ENCODE data around the gene TLDC2.
"Not testable (repeated sequence)": the region's sequence is repeated elsewhere in the genome, so short reads cannot be mapped to it uniquely, and the experiment has no call there.

Gene TLDC2

GRCh38 chr20:36917240-36917639 is 41.3 kb downstream of the TLDC2 start:
- DNase-seq = no peak

GRCh38 chr20:36917943-36918342 is 42.0 kb downstream of the TLDC2 start:
- DNase-seq = no peak

GRCh38 chr20:36919715-36920333 is 43.9 kb downstream of the TLDC2 start:
- peak in 1 of 2 experiments; percentile 8 for DNase-seq

GRCh38 chr20:36920334-36920730 is 44.4 kb downstream of the TLDC2 start:
- DNase-seq = no peak

GRCh38 chr20:36924167-36925045 is 48.5 kb downstream of the TLDC2 start:
- DNase-seq = no peak

GRCh38 chr20:36925234-36925633 is 49.3 kb downstream of the TLDC2 start:
- no peak for DNase-seq

GRCh38 chr20:36926653-36927200 is 50.8 kb downstream of the TLDC2 start:
- no peak for DNase-seq

GRCh38 chr20:36927704-36928103 is 51.8 kb downstream of the TLDC2 start:
- DNase-seq = no peak

GRCh38 chr20:36929290-36929689 is 53.4 kb downstream of the TLDC2 start:
- DNase-seq = no peak

GRCh38 chr20:36929691-36930090 is 53.8 kb downstream of the TLDC2 start:
- DNase-seq = no peak

- DNase-seq = not testable (repeated sequence)
Measured at GRCh38 chr20:36932067-36932466, 56.1 kb downstream of the TLDC2 start.

GRCh38 chr20:36932476-36933426 is 56.8 kb downstream of the TLDC2 start:
- DNase-seq = no peak

- DNase-seq = not testable (repeated sequence)
Measured at GRCh38 chr20:36933571-36933970, 57.6 kb downstream of the TLDC2 start.

GRCh38 chr20:36936341-36936740 is 60.4 kb downstream of the TLDC2 start:
- no peak for DNase-seq

- DNase-seq = not testable (repeated sequence)
Measured at GRCh38 chr20:36936761-36937401, 60.9 kb downstream of the TLDC2 start.

- DNase-seq = no peak
Measured at GRCh38 chr20:36937402-36937770, 61.4 kb downstream of the TLDC2 start.

- no peak for DNase-seq
Measured at GRCh38 chr20:36941401-36941835, 65.5 kb downstream of the TLDC2 start.

All from NCI-H187 (cell line).